Mesenchymal stem cell (in vitro differentiated cells and primary cell): ENCODE data around the gene BZW1.

Source experiments
- DNase-seq: peaks from one replicate; pipeline ENCODE4 v3.0.0-alpha.2; 2013
- H2AFZ ChIP-seq: one replicate; pipeline ENCODE4 v1.6.1; 2013; ENCODE audit warnings: low read depth, mild to moderate bottlenecking, control low read depth, inconsistent platforms, low read length, moderate library complexity
- H2AK5ac ChIP-seq: 2 replicates; pipeline ENCODE4 v1.6.1; 2013; ENCODE audit warnings: low read length, moderate library complexity, mild to moderate bottlenecking, inconsistent platforms; ENCODE audit not compliant: severe bottlenecking
- H2BK120ac ChIP-seq: one replicate; pipeline ENCODE4 v1.6.1; 2013; ENCODE audit warnings: low read depth, mild to moderate bottlenecking, inconsistent platforms, low read length, moderate library complexity
- H2BK12ac ChIP-seq, 2 experiments: one replicate each; pipeline ENCODE4 v1.6.1; 2013; ENCODE audit warnings: inconsistent platforms in 2 of 2, low read length in 2 of 2, mild to moderate bottlenecking in 2 of 2, moderate library complexity in 2 of 2, control low read depth in 1 of 2
- H2BK15ac ChIP-seq: one replicate; pipeline ENCODE4 v1.6.1; 2013; ENCODE audit warnings: mild to moderate bottlenecking, low read depth, inconsistent platforms; ENCODE audit not compliant: poor library complexity, severe bottlenecking
- H2BK5ac ChIP-seq: 2 replicates; pipeline ENCODE4 v1.6.1; 2013; ENCODE audit warnings: low read depth, mild to moderate bottlenecking, low read length, control low read depth, inconsistent platforms; ENCODE audit not compliant: poor library complexity, severe bottlenecking
- H3K14ac ChIP-seq, 2 experiments: one replicate each; pipeline ENCODE4 v1.6.1; 2013; ENCODE audit warnings: inconsistent platforms in 2 of 2, low read length in 2 of 2, control low read depth in 1 of 2, mild to moderate bottlenecking in 1 of 2, moderate library complexity in 1 of 2
- H3K18ac ChIP-seq, 2 experiments: one replicate each; pipeline ENCODE4 v1.6.1; 2013; ENCODE audit warnings: inconsistent platforms in 2 of 2, low read length in 2 of 2, control low read depth in 1 of 2, low read depth in 1 of 2, mild to moderate bottlenecking in 1 of 2
- H3K23ac ChIP-seq, 2 experiments: one replicate each; pipeline ENCODE4 v1.6.1; 2013; ENCODE audit warnings: inconsistent platforms in 2 of 2, low read length in 2 of 2, mild to moderate bottlenecking in 2 of 2, moderate library complexity in 2 of 2, control low read depth in 1 of 2
- H3K27ac ChIP-seq: 2 replicates; pipeline ENCODE4 v1.5.1; 2013; ENCODE audit warnings: mild to moderate bottlenecking, moderate library complexity, low read length, control low read depth, inconsistent platforms; ENCODE audit not compliant: poor library complexity, severe bottlenecking
- H3K27me3 ChIP-seq, 2 experiments: 2 replicates each; pipeline versions ENCODE4 v1.6.1 to v1.7.0; 2013; ENCODE audit warnings: low read length in 2 of 2, mild to moderate bottlenecking in 2 of 2, moderate library complexity in 2 of 2, control low read depth in 1 of 2, inconsistent platforms in 1 of 2; ENCODE audit not compliant: control insufficient read depth in 1 of 2, insufficient read depth in 1 of 2
- H3K36me3 ChIP-seq, 2 experiments: 2 replicates each; pipeline versions ENCODE4 v1.6.1 to v1.7.0; 2013; ENCODE audit warnings: low read length in 2 of 2, control low read depth in 1 of 2, inconsistent platforms in 1 of 2, low read depth in 1 of 2, mild to moderate bottlenecking in 1 of 2; ENCODE audit not compliant: insufficient read depth in 2 of 2, control insufficient read depth in 1 of 2
- H3K4ac ChIP-seq, 2 experiments: one replicate each; pipeline ENCODE4 v1.6.1; 2013; ENCODE audit warnings: inconsistent platforms in 2 of 2, low read length in 2 of 2, mild to moderate bottlenecking in 2 of 2, moderate library complexity in 2 of 2, control low read depth in 1 of 2, low read depth in 1 of 2
- H3K4me1 ChIP-seq: 2 replicates; pipeline ENCODE4 v1.6.1; 2013; ENCODE audit warnings: low read depth, low read length, control low read depth; ENCODE audit not compliant: control insufficient read depth, insufficient read depth
- H3K4me2 ChIP-seq: 2 replicates; pipeline ENCODE4 v1.6.1; 2013; ENCODE audit warnings: low read length, mild to moderate bottlenecking, inconsistent platforms; ENCODE audit not compliant: poor library complexity, severe bottlenecking
- H3K4me3 ChIP-seq, 2 experiments: 2 replicates each; pipeline versions ENCODE4 v1.5.1 to v1.7.0; 2013; ENCODE audit warnings: low read length in 2 of 2, mild to moderate bottlenecking in 2 of 2, control low read depth in 1 of 2, low read depth in 1 of 2; ENCODE audit not compliant: insufficient read depth in 1 of 2
- H3K79me1 ChIP-seq: replicated peaks from 2 replicates; pipeline ENCODE4 v1.6.1; 2013; ENCODE audit warnings: mild to moderate bottlenecking, control low read depth, low read length, inconsistent platforms; ENCODE audit not compliant: poor library complexity, severe bottlenecking
- H3K9ac ChIP-seq: 2 replicates; pipeline ENCODE4 v1.7.0; 2013; ENCODE audit warnings: mild to moderate bottlenecking, low read length, moderate library complexity
- H3K9me3 ChIP-seq: 2 replicates; pipeline ENCODE4 v1.7.0; 2013; ENCODE audit warnings: mild to moderate bottlenecking, low read length; ENCODE audit not compliant: control insufficient read depth
- H4K8ac ChIP-seq: one replicate; pipeline ENCODE4 v1.6.1; 2013; ENCODE audit warnings: inconsistent platforms, mild to moderate bottlenecking, low read length, moderate library complexity
- H4K91ac ChIP-seq: one replicate; pipeline ENCODE4 v1.6.1; 2013; ENCODE audit warnings: mild to moderate bottlenecking, low read length, inconsistent platforms
- WGBS: methylation state at CpG from one replicate; pipeline ENCODE4 v1.1.7; 2013; ENCODE audit warnings: mixed read lengths; 5-methylcytosine and 5-hydroxymethylcytosine counted together

The BZW1 gene

GRCh38 chr2:200864176-200865034, 52.7 kb downstream of the BZW1 start, which contains the start of gene CLK1:
Gene CLK1, minus strand, starts transcription at chr2:200864658. Its CDS starts 2,796 bp downstream, at chr2:200861862.
- Histone ChIP-seq H3K4me3 (peak within 1 kb of the TSS; percentile 99 to 100), H2AFZ (peak within 1 kb of the TSS; percentile 91), H3K79me1 (no peaks in the 10 kb centered on the region), H4K8ac (peak within 1 kb of the TSS; percentile 95), H4K91ac (peak within 1 kb of the TSS; percentile 98), H2BK5ac (peak within 1 kb of the TSS; percentile 91), H2BK12ac (peak within 1 kb of the TSS in 1 of 2 experiments; percentile 63), H3K4ac (peak within 1 kb of the TSS; percentile 99 to 100), H3K9me3 (no peaks in the 10 kb centered on the region), H3K36me3 (peaks cover 3 to 27% of the 10 kb centered on the region in 2 experiments), H2BK15ac (peak within 1 kb of the TSS; percentile 1), H3K9ac (peak within 1 kb of the TSS; percentile 100), H3K23ac (peak within 1 kb of the TSS in 1 of 2 experiments; percentile 100), H3K14ac (peak within 1 kb of the TSS; percentile 83 to 100), H2BK120ac (peak within 1 kb of the TSS; percentile 82), H3K4me2 (peak within 1 kb of the TSS; percentile 73), H3K27me3 (no peaks in the 10 kb centered on the region), H3K4me1 (peaks cover 3% of the 10 kb centered on the region), H2AK5ac (peak within 1 kb of the TSS; percentile 66), H3K27ac (peak within 1 kb of the TSS; percentile 92), H3K18ac (peak within 1 kb of the TSS; percentile 99 to 100)
- 4% methylated on average over 84 of the region's 89 CpGs for WGBS
- DNase-seq, result peak; percentile 95

GRCh38 chr2:200869014-200869413, 57.3 kb downstream of the BZW1 start:
- H3K18ac ChIP-seq, result no peak overlapping the region
- WGBS, result 99% methylated on average over 2 of the region's 2 CpGs
- no peak overlapping the region for H3K4me2 ChIP-seq
- no peak overlapping the region for H2BK5ac ChIP-seq
- DNase-seq, result no peak
- H3K9me3 ChIP-seq, result no peaks in the 10 kb centered on the region
- no peak overlapping the region for H3K9ac ChIP-seq
- H4K91ac ChIP-seq, result no peak overlapping the region
- H2BK12ac ChIP-seq, result no peak overlapping the region
- H4K8ac ChIP-seq, result no peak overlapping the region
- H3K14ac ChIP-seq, result no peak overlapping the region
- no peak overlapping the region for H2BK15ac ChIP-seq
- H2BK120ac ChIP-seq, result no peak overlapping the region
- peaks cover 3% of the 10 kb centered on the region for H3K79me1 ChIP-seq
- peaks cover 2% of the 10 kb centered on the region for H3K4me1 ChIP-seq
- H3K36me3 ChIP-seq, result peaks cover 6 to 29% of the 10 kb centered on the region in 2 experiments
- H2AK5ac ChIP-seq, result no peak overlapping the region
- no peaks in the 10 kb centered on the region for H3K27me3 ChIP-seq
- H3K4me3 ChIP-seq, result no peak overlapping the region
- H2AFZ ChIP-seq, result no peak overlapping the region
- no peak overlapping the region for H3K27ac ChIP-seq
- H3K4ac ChIP-seq, result no peak overlapping the region
- no peak overlapping the region for H3K23ac ChIP-seq

- Histone ChIP-seq H2AFZ (no peak overlapping the region), H3K4me2 (no peak overlapping the region), H3K36me3 (peaks cover 13 to 49% of the 10 kb centered on the region in 2 experiments), H3K27me3 (no peaks in the 10 kb centered on the region), H3K23ac (no peak overlapping the region), H3K9me3 (no peaks in the 10 kb centered on the region), H3K4me1 (no peaks in the 10 kb centered on the region), H4K91ac (no peak overlapping the region), H3K9ac (no peak overlapping the region), H3K79me1 (peaks cover 3% of the 10 kb centered on the region), H2BK12ac (no peak overlapping the region), H2BK5ac (no peak overlapping the region), H3K14ac (no peak overlapping the region), H3K4ac (no peak overlapping the region), H2BK15ac (no peak overlapping the region), H3K18ac (no peak overlapping the region), H3K27ac (no peak overlapping the region), H3K4me3 (no peak overlapping the region), H2AK5ac (no peak overlapping the region), H2BK120ac (no peak overlapping the region), H4K8ac (no peak overlapping the region)
- no peak for DNase-seq
- 100% methylated on average over 1 of the region's 3 CpGs for WGBS
Observed at GRCh38 chr2:200871151-200871550, 59.4 kb downstream of the BZW1 start.

GRCh38 chr2:200873560-200873959, 61.9 kb downstream of the BZW1 start:
- no peak for DNase-seq
- no peaks in the 10 kb centered on the region for H3K27me3 ChIP-seq
- no peak overlapping the region for H3K18ac ChIP-seq
- no peak overlapping the region for H2BK5ac ChIP-seq
- H3K4me2 ChIP-seq, result no peak overlapping the region
- no peak overlapping the region for H3K4me3 ChIP-seq
- H3K4me1 ChIP-seq, result no peaks in the 10 kb centered on the region
- H4K91ac ChIP-seq, result no peak overlapping the region
- H3K9me3 ChIP-seq, result no peaks in the 10 kb centered on the region
- no peak overlapping the region for H2BK120ac ChIP-seq
- H3K36me3 ChIP-seq, result peaks cover 13 to 66% of the 10 kb centered on the region in 2 experiments
- no peak overlapping the region for H2BK15ac ChIP-seq
- H2BK12ac ChIP-seq, result no peak overlapping the region
- no peak overlapping the region for H2AK5ac ChIP-seq
- H3K14ac ChIP-seq, result no peak overlapping the region
- WGBS, result 92% methylated on average over 5 of the region's 6 CpGs
- no peak overlapping the region for H3K9ac ChIP-seq
- no peak overlapping the region for H4K8ac ChIP-seq
- no peak overlapping the region for H2AFZ ChIP-seq
- H3K79me1 ChIP-seq, result peaks cover 3% of the 10 kb centered on the region
- H3K27ac ChIP-seq, result no peak overlapping the region
- H3K4ac ChIP-seq, result no peak overlapping the region
- H3K23ac ChIP-seq, result no peak overlapping the region
